ENCODE data around the gene THRA. TPM values are rescaled to one million over a fixed set of nuclear protein-coding genes. Genes with fewer than 3 reads are reported as not detected.

Gene THRA
- total and polyA plus RNA-seq, 2 of the 8 experiments (the other 6 are each of a cell fraction or from before 2014, with no cell fraction given), result 6.4 to 10.2 TPM

- TF ChIP-seq SIRT6 (IDR thresholded peaks at IDR 0.05; ENCODE audit: low read length) (no peak), BACH1 (IDR thresholded peaks at IDR 0.05; ENCODE audit: low read length) (no peak), PHF8 (conservative IDR thresholded peaks at IDR 0.05; ENCODE audit: low read depth, low read length) (no peak), ATF3 (IDR thresholded peaks at IDR 0.05; ENCODE audit: insufficient read depth, low read depth, low read length) (no peak), POLR2AphosphoS5 (IDR thresholded peaks at IDR 0.05; ENCODE audit: low read depth, low read length) (no peak), SP4 (IDR thresholded peaks at IDR 0.05; ENCODE audit: low read length) (no peak), EZH2 (IDR thresholded peaks at IDR 0.05; ENCODE audit: low read depth, low read length, severe bottlenecking) (no peak), SIN3A (conservative IDR thresholded peaks at IDR 0.05 in 1 of 2, IDR thresholded peaks at IDR 0.05 in 1 of 2; ENCODE audit: low read depth in 1 of 2, low read length in 2 of 2) (peak in 1 of 2 experiments; percentile 90; a peak in 2 of 4 replicates), RFX5 (IDR thresholded peaks at IDR 0.05; ENCODE audit: borderline replicate concordance, low read depth, low read length) (no peak), SP2 (IDR thresholded peaks at IDR 0.05; ENCODE audit: low read length) (no peak), RBBP5 (IDR thresholded peaks at IDR 0.05; ENCODE audit: borderline replicate concordance, low read depth, low read length) (no peak), TBP (IDR thresholded peaks at IDR 0.05; ENCODE audit: low read depth, low read length) (no peak; the same call in 1 of the 2 replicates), FOSL1 (IDR thresholded peaks at IDR 0.05; ENCODE audit: insufficient read depth, low read depth, low read length) (no peak), RXRA (IDR thresholded peaks at IDR 0.05; ENCODE audit: insufficient read depth, low read depth, low read length) (no peak), CHD1 (IDR thresholded peaks at IDR 0.05; ENCODE audit: low read depth, low read length) (no peak), BCL11A (IDR thresholded peaks at IDR 0.05; ENCODE audit: low read depth in 2 of 2, low read length in 2 of 2) (no peak), TAF7 (optimal IDR thresholded peaks at IDR 0.05; ENCODE audit: borderline replicate concordance, low read depth, low read length) (no peak), ZNF274 (IDR thresholded peaks at IDR 0.05; ENCODE audit: borderline replicate concordance, extremely low read depth, low read length) (no peak), NRF1 (IDR thresholded peaks at IDR 0.05; ENCODE audit: low read depth, low read length) (no peak), ASH2L (IDR thresholded peaks at IDR 0.05; ENCODE audit: low read length) (no peak), MAX (IDR thresholded peaks at IDR 0.05) (peak; percentile 65; the same call in 1 of the 2 replicates), CBX5 (IDR thresholded peaks at IDR 0.05; ENCODE audit: low read depth, low read length) (no peak), EGR1 (IDR thresholded peaks at IDR 0.05; ENCODE audit: borderline replicate concordance, low read depth, low read length) (no peak), EP300 (IDR thresholded peaks at IDR 0.05; ENCODE audit: borderline replicate concordance in 1 of 2, low read depth in 2 of 2, low read length in 2 of 2) (no peak), KDM4A (IDR thresholded peaks at IDR 0.05; ENCODE audit: low read depth, low read length, severe bottlenecking) (no peak), JUND (IDR thresholded peaks at IDR 0.05; ENCODE audit: low read length) (no peak), SP1 (IDR thresholded peaks at IDR 0.05; ENCODE audit: low read depth, low read length) (no peak)
These were observed 27.6 kb upstream of the THRA start (continued) for GRCh38 chr17:40035162-40035559.

All from H1 (cell line).